ENCODE data around the gene WDR75. TPM values are rescaled to one million over a fixed set of nuclear protein-coding genes. Genes with fewer than 3 reads are reported as not detected.

Gene WDR75
- total and polyA plus RNA-seq, 9 of the 15 experiments (the other 6 are each of a cell fraction or from before 2014, with no cell fraction given) = 50.9 to 111 (median 76.4) TPM

DNA sequence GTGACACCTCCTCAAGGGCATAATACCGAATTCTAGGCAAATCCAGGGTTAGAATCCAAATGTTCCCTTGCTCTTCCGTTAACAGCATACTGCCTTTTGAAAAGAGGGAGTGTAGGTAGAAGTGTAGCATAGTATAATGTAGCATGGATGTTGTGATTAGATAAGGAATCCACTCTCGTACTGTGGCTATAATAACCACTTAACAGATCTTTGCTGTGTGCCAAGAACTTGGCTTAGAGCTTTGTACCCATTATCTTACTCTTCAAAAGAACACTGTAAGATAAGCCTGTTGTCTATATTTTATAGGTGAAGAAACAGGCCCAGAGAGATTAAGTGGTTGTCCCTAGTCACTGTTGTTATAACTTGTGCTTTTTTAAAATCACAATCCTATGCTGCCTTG, 24.2 kb downstream of the WDR75 start (continued):
- TF ChIP-seq, protein P1, sequence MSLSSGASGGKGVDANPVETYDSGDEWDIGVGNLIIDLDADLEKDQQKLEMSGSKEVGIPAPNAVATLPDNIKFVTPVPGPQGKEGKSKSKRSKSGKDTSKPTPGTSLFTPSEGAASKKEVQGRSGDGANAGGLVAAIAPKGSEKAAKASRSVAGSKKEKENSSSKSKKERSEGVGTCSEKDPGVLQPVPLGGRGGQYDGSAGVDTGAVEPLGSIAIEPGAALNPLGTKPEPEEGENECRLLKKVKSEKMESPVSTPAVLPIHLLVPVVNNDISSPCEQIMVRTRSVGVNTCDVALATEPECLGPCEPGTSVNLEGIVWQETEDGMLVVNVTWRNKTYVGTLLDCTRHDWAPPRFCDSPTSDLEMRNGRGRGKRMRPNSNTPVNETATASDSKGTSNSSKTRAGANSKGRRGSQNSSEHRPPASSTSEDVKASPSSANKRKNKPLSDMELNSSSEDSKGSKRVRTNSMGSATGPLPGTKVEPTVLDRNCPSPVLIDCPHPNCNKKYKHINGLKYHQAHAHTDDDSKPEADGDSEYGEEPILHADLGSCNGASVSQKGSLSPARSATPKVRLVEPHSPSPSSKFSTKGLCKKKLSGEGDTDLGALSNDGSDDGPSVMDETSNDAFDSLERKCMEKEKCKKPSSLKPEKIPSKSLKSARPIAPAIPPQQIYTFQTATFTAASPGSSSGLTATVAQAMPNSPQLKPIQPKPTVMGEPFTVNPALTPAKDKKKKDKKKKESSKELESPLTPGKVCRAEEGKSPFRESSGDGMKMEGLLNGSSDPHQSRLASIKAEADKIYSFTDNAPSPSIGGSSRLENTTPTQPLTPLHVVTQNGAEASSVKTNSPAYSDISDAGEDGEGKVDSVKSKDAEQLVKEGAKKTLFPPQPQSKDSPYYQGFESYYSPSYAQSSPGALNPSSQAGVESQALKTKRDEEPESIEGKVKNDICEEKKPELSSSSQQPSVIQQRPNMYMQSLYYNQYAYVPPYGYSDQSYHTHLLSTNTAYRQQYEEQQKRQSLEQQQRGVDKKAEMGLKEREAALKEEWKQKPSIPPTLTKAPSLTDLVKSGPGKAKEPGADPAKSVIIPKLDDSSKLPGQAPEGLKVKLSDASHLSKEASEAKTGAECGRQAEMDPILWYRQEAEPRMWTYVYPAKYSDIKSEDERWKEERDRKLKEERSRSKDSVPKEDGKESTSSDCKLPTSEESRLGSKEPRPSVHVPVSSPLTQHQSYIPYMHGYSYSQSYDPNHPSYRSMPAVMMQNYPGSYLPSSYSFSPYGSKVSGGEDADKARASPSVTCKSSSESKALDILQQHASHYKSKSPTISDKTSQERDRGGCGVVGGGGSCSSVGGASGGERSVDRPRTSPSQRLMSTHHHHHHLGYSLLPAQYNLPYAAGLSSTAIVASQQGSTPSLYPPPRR (CRISPR knock-in tag; IDR thresholded peaks at IDR 0.05; ENCODE audit: borderline replicate concordance) = no peak
- no peak for TF ChIP-seq MAFK (IDR thresholded peaks at IDR 0.05; ENCODE audit: low read length)
- TF ChIP-seq, protein P2, sequence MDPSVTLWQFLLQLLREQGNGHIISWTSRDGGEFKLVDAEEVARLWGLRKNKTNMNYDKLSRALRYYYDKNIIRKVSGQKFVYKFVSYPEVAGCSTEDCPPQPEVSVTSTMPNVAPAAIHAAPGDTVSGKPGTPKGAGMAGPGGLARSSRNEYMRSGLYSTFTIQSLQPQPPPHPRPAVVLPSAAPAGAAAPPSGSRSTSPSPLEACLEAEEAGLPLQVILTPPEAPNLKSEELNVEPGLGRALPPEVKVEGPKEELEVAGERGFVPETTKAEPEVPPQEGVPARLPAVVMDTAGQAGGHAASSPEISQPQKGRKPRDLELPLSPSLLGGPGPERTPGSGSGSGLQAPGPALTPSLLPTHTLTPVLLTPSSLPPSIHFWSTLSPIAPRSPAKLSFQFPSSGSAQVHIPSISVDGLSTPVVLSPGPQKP (CRISPR knock-in tag; IDR thresholded peaks at IDR 0.05) = no peak
- TF ChIP-seq MEIS2 (IDR thresholded peaks at IDR 0.05; ENCODE audit: partially characterized antibody) = no peak
- no peak for TF ChIP-seq ZNF282 (CRISPR knock-in tag; IDR thresholded peaks at IDR 0.05)
- no peak for TF ChIP-seq ZNF24 (IDR thresholded peaks at IDR 0.05)
- peak; percentile 50 for TF ChIP-seq TAL1 (IDR thresholded peaks at IDR 0.05)
- no peak for TF ChIP-seq NFXL1 (CRISPR knock-in tag; IDR thresholded peaks at IDR 0.05)
- TF ChIP-seq, protein P3, sequence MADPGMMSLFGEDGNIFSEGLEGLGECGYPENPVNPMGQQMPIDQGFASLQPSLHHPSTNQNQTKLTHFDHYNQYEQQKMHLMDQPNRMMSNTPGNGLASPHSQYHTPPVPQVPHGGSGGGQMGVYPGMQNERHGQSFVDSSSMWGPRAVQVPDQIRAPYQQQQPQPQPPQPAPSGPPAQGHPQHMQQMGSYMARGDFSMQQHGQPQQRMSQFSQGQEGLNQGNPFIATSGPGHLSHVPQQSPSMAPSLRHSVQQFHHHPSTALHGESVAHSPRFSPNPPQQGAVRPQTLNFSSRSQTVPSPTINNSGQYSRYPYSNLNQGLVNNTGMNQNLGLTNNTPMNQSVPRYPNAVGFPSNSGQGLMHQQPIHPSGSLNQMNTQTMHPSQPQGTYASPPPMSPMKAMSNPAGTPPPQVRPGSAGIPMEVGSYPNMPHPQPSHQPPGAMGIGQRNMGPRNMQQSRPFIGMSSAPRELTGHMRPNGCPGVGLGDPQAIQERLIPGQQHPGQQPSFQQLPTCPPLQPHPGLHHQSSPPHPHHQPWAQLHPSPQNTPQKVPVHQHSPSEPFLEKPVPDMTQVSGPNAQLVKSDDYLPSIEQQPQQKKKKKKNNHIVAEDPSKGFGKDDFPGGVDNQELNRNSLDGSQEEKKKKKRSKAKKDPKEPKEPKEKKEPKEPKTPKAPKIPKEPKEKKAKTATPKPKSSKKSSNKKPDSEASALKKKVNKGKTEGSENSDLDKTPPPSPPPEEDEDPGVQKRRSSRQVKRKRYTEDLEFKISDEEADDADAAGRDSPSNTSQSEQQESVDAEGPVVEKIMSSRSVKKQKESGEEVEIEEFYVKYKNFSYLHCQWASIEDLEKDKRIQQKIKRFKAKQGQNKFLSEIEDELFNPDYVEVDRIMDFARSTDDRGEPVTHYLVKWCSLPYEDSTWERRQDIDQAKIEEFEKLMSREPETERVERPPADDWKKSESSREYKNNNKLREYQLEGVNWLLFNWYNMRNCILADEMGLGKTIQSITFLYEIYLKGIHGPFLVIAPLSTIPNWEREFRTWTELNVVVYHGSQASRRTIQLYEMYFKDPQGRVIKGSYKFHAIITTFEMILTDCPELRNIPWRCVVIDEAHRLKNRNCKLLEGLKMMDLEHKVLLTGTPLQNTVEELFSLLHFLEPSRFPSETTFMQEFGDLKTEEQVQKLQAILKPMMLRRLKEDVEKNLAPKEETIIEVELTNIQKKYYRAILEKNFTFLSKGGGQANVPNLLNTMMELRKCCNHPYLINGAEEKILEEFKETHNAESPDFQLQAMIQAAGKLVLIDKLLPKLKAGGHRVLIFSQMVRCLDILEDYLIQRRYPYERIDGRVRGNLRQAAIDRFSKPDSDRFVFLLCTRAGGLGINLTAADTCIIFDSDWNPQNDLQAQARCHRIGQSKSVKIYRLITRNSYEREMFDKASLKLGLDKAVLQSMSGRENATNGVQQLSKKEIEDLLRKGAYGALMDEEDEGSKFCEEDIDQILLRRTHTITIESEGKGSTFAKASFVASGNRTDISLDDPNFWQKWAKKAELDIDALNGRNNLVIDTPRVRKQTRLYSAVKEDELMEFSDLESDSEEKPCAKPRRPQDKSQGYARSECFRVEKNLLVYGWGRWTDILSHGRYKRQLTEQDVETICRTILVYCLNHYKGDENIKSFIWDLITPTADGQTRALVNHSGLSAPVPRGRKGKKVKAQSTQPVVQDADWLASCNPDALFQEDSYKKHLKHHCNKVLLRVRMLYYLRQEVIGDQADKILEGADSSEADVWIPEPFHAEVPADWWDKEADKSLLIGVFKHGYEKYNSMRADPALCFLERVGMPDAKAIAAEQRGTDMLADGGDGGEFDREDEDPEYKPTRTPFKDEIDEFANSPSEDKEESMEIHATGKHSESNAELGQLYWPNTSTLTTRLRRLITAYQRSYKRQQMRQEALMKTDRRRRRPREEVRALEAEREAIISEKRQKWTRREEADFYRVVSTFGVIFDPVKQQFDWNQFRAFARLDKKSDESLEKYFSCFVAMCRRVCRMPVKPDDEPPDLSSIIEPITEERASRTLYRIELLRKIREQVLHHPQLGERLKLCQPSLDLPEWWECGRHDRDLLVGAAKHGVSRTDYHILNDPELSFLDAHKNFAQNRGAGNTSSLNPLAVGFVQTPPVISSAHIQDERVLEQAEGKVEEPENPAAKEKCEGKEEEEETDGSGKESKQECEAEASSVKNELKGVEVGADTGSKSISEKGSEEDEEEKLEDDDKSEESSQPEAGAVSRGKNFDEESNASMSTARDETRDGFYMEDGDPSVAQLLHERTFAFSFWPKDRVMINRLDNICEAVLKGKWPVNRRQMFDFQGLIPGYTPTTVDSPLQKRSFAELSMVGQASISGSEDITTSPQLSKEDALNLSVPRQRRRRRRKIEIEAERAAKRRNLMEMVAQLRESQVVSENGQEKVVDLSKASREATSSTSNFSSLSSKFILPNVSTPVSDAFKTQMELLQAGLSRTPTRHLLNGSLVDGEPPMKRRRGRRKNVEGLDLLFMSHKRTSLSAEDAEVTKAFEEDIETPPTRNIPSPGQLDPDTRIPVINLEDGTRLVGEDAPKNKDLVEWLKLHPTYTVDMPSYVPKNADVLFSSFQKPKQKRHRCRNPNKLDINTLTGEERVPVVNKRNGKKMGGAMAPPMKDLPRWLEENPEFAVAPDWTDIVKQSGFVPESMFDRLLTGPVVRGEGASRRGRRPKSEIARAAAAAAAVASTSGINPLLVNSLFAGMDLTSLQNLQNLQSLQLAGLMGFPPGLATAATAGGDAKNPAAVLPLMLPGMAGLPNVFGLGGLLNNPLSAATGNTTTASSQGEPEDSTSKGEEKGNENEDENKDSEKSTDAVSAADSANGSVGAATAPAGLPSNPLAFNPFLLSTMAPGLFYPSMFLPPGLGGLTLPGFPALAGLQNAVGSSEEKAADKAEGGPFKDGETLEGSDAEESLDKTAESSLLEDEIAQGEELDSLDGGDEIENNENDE (IDR thresholded peaks at IDR 0.05; ENCODE audit: low read depth, low read length) = no peak
- 0 out of 2 replicates have a peak, but pooled peaks have one; percentile 24 for TF ChIP-seq PML (IDR thresholded peaks at IDR 0.05; ENCODE audit: low read length)
- TF ChIP-seq ZNF785 (CRISPR knock-in tag; IDR thresholded peaks at IDR 0.05) = no peak
- no peak for TF ChIP-seq BRCA1 (IDR thresholded peaks at IDR 0.05)
- TF ChIP-seq BRCA1 (CRISPR knock-in tag; IDR thresholded peaks at IDR 0.05) = no peak
